Measurements from ENCODE around the gene CAPZB.

The CAPZB gene

DNA sequence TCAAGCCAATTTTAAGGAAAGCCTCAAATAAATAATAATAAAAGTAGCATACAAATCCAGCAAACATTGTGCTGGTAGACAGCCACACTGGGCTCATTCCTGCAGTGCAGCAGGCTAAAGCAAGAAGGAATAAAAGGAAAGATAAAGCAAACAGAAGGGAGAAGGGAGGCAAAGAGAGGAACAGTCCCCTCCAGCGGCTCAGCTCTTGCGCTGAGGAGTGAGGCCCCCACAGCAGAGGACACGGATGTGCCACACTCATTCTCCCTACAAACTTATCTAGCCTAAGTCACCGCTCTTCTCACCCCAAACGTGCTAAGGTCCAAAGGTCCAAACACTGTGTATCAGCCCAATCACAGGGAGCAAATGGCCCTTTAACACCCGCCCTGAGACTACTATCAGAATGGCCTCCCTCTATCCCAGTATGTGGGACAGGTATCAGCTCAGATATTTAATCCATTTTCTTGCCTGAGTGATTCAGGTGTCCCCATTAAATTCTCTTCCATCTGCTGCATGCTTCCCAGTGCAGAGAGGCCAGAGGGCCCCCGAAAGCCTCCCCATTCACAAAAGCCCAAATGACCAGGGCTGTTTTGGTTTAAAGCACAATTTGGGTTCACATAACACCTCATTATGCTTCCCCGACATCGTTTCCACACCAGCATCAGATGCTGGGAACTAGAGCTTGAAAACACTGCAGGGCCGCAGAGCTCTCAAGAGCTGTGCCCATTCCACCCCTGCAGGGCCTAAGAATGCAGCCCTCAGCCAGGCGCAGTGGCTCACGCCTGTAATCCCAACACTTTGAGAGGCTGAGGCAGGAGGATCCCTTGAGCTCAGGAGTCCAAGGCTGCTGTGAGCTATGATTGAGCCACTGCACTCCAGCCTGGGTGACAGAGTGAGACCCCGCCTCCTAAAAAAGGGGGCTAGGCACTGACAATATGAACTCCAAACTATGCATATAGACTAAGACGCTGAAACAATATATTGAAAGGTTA is 17.8 kb downstream of the CAPZB start:
- no peak for DNase-seq

DNA sequence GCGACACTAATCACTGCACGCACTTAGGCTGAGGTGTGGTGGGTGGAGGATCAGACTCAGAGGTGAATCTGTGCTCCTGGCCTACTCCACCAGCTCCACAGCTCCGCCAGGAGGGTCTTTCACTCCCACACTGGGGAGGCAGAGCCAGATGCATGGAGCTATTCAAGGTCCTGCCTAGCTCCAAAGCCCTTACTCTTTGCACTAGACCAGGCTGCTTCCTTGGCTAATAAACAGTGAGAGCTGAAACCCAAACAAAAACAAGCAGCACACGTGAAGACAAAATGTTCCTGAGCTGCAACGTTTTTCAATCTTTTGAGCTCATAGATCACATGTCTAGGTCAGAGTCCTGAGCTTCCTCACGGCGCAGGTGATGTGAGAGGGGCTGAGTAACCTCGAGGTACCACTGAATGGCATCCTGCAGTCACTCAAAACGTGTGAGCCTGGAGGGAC is 19.2 kb downstream of the CAPZB start:
- no peak for DNase-seq

DNA sequence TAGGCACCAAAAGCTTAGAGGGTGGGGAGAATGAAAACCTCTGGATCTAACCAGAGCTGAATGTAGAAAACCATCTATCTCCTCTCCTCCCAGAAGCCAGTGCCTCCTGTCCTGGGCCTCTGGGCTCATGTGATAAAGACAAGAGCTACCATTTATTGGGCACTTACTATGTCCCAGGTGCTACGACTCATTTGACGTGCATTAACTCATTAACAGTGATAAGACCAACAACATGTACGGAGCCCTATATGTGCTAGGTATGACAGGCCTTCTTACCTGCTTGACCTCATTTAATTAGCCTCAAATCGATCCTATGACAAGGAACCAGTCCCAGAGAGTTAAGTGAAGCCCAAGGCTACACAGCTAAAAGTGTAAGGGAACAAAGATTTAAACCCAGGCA is 19.7 kb downstream of the CAPZB start:
- DNase-seq: no peak

DNA sequence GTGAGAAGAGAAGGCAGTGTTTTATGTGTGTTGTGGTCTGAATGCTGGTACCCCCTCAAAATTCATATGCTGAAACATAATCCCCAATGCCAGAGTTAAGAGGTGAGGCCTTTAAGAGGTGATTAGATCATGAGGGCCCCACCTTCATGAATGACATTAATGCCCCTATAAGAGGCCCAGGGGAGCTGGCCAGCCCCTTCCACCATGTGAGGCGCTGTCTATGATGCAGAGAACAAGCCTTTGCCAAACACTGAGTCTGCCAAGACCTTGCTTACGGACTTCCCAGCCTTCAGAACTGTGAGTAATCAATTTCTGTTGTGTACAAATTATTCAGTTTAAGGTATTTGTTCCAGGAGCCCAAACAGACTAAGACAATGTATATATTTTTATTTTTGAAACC is 20.2 kb downstream of the CAPZB start:
- DNase-seq: no peak

DNA sequence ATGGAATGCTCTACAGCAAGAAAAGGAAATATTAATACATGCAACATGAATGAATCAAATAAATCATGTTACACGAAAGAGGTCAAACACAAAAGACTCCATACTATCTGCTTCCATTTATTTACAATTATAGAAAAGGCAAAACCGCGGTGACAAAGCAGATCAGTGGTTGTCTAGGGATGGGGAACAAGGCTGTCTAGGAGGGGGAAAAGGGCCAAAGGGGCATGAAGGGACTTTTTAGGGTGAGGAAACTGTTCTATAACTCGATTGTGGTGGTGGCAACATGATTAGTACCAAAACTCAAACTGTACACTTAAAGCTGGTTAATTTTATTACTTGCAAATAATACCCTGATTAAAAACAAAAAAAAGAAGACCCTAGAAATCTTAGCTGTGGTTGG is 20.6 kb downstream of the CAPZB start:
- DNase-seq: no peak

DNA sequence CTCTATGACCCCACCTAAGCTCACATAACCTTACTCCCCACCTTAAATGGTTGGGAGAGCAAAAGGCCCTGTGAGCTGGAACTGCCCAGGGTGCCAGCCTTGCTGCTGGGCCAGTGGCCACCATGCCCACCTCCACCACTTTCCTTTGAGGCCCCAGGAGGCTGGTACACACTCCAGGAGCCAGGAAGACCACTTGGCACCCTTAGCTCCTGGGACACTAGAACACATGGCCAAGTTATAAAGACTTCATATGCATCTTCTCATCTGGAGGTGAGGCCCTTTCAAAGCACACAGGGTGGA is 21.9 kb downstream of the CAPZB start:
- DNase-seq: no peak

DNA sequence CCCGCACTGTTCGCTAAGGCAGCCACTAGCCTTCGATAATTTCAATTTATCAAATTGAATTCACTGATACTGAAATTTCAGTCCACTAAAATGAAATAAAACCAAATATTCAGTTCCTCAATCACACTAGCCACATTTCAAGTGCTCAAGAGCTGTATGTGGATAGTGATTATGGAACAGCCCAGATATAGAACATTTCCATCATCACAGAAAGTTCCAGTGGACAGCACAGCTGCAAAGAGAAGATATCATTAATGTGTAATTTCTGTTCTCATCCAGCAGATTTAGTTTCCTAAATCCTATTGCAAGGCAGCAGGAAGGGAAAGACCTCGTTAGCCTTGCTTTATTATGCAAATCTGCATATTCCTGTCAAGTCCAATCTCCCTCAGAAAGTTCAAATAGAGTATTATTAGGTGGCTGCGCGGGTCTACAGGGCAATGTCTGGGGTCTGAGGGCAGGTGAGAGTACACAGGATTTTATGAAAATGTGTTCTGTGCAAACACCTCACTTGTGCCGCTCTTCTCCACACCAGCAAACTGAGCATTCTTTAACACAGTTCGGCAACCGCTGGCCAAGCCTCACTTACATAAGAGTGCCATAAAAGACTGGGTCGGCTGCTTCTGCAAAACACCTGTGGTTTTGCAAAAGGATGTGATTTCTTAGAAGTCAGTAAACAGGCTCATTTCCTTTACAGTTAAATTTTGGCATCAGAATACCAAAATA is 22.4 kb downstream of the CAPZB start:
- DNase-seq: peak; percentile 52

DNA sequence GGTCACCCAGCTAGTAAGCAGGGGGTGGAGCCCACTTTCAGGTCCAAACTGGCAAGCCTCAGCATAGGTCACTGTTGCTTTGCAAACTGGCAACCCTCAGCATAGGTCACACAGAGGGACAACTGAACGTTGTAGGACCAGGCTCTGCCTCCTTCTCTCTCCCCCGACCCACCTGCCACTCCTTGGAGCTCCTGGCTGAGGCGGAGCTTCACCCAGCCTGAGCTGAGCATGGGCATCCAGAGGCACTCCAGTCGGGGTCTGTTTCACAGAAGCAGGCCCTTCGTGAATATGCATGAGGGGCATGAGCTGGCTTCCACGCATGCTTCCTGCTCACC is 24.2 kb downstream of the CAPZB start:
- DNase-seq: no peak

DNA sequence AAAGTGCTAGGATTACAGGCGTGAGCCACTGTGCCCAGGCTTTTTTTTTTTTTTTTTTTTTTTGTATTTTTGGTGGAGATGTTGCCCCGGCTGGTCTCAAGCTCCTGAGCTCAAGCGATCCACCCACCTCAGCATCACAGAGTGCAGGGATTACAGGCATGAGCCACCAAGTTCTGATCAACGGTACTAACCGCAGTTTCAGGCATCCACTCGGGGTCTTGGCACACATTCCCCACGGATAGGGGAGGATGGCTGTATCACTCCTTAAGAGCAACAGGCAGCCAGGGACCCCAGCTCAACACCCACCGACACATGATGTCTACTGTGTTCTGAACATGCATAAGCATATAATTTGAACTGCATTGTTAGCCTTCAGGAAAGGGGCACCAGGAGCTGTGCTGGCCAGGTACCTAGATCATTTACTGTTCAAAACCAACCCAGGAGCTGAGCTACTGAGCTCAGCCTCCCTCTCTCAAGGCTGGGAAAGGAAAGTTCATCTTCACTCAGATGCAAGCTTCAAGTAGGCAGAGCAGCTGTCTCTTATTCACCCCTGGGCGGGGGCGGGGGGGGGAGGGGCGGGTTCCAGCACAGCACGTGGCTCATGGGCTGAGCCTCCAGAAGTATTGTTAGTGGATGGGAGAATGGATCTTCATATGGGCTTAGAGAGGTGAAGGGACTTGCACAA is 24.7 kb downstream of the CAPZB start:
- DNase-seq: no peak

DNA sequence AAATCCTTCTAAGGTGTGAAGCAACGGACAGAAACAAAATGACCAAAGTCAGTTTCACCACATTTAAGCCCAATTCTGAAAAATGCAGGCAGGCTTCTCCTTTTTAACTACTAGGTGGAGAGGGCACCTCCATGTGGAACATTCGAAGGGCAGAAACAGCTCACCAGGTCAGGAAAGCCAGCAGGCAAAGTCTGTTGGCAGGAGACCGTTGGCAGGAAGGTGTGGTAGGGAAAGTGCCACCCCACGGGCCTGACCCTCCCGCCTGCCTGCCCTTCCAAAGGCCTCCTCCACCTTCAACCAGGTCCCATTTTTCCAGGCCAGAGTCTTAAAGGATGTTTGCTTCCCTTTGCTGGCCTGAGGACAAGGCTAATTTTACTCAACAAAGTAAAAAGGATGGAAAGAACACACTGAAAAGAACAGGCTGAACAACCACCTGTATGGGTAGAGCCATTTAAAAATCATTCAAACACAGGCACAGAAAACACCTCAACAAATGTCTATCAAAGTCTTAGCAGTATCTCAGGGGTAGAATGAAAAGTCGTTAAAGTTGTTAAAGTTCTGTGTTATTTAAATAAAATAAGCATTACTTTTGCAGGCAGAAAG is 26.4 kb downstream of the CAPZB start:
- no peak for DNase-seq

DNA sequence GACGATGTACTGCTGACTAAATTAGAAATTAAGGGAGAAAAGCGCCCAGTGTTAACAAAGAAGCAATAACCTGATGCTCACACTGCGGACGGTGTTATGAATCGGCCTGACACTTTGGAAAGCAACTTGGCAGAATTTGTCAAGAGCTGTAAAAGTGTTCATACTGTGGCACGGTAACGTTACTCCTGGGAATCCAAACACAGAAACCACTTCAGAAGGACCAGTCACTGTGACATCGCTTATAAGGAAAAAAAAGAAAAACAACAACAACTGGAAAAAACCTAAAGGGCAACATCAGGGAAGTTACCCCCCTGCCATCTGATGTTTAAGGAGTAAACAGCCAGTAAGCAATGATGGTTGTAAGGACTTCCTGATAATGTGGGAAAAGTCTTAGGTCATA is 27.7 kb downstream of the CAPZB start:
- DNase-seq: no peak

DNA sequence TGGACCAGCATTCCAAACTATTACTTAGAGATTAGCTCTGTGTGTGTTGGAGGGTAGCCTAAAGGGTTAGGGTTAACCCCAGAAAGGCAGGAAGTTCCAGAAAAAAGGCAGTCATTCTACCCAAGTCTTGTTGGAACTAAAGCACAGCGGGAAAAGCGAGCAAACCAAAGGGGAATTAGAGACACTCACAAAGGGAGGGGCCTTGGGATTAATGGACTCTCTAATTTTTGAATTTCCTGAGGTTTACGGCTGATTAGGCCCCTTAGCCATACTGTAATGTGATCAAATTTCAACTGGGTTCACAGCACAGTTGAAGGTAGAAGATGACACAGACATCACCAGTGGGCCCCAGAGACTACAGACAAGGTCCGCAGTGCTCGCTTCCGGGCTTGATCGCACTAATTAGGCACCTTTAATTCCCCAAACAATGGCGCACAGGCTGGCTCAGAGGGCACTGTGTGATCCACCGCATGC is 28.3 kb downstream of the CAPZB start:
- DNase-seq: no peak

DNA sequence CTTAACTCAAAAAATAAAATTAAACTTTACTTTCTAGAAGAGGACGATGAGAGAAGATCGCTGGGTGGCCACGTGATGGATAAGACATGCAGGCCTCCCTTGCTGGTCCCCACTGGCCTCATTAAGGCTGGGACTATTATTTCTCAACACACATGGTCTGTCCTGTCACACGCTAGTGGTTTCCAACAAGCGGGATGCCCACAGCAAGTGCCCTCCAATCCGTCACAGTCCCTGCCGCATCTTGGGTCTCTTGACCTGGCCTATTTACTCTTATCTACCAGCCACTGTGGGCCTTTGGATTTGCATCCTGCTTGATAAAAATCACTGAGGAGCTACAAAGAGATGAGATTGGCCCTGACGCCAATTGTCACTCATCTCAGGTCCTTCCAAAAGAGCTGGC is 30.0 kb downstream of the CAPZB start:
- DNase-seq: no peak

DNA sequence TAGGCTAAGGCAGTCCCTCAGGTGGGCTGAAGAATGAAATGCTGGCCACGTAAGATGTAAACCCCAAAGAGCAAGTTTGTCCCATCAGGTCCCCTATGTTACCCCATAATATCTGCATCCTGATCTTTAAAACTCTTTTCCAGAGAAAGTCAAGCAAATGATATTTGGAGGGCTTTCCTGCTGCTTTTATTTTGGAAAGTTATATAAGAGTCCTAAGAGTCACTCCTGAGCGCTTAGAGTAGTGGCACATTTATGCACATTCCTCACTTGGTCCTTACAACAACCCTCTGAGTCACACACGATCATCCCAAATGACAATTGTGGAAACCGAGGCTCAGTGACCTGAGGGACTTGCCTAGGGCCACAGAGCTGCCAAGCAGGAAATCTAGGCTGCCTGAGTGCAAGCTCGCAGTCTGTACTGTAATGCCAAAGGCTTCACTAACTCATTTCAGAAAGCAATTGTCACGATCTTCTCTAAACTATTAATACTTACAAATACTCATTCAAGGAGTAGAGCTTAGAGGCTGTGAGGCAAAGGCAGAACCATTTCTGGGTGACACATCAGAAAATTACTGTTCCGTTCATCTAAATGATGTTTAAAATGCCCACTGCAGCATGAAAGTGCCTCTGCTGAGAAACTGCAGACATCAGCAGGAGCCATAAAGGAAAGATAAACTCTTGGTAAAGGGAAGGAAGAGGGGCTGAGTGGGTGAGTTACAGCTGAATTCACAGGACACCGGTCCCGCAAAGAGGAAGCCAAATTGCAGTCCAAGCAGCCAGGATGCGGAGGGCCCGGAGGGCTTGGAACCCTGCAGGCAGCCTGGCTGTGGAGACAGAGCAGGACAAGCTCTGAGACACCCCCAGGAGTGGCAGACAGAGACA is 30.8 kb downstream of the CAPZB start:
- no peak for DNase-seq

DNA sequence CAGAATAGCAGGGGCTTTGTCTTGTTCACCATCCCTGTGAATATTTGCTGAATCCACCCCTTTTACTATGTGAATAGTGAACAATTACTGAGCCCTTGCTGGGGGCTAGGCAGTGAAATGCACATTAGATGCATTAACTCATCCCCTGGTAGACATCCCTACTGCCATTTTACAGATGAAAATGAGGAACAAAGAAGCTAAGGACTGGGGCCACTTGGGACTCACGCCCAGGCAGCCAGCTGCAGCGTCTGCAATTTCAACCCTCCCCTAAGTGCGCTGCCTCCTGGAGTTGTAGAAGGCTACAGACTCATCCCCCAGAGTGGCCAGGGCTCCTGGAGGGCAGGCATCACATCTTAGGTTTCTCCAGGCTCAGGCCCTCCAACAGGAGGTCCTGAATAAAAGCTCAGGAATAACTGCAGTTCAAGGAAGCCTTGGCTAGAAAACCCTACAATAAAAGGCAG is 31.6 kb downstream of the CAPZB start:
- DNase-seq: no peak

DNA sequence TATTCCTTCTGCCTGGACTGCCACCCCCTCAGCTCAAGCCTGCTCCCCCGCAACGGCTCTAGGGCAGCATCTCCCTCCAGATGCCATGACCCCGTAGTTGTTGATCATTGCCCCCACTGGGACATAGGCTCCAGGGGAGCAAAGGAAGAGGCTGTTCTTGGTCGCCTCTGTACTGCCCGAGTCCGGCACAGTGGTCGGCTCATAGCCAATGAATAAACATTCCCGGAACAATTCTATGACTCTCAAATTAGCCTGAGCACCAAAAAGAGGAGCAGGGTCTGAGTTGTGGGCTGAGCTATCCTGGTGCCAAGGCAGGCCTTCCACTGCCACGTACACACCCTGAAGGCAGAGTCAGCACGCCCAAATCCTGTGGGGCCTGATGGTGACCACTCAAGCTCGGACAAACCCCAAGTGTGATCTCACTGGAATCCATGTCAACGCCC is 33.1 kb downstream of the CAPZB start:
- no peak for DNase-seq

DNA sequence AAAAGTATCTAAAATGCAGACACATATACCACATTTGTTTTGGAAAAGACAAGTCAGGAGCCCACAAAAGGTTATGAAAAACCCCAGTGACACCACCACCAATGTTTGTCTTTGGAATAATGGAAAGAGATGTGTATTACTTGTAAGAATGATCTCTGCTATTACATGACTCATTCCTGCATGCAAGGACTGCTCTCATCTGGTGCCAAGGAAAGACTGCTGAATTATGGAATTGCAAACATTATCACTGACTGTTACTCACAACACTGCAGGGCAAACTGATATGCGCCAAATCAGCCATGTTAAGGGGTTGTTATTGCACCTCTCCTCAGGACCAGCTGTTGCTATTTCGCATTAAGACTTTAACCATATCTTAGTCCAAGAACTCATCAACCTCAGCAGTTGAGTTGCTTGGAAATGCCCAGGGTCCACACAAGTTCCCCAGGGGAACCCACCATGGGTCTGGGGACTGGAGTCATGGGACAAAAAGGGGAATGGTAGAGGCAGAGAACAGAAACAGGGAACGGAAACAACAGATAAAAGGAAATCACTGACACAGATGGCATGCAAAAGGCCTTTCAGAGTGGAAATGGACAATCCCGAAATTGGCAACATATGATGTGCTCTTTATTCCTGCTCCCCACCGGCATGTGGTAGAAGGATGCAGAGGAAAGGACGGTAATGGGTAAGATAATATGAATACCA is 34.4 kb downstream of the CAPZB start:
- DNase-seq: no peak

DNA sequence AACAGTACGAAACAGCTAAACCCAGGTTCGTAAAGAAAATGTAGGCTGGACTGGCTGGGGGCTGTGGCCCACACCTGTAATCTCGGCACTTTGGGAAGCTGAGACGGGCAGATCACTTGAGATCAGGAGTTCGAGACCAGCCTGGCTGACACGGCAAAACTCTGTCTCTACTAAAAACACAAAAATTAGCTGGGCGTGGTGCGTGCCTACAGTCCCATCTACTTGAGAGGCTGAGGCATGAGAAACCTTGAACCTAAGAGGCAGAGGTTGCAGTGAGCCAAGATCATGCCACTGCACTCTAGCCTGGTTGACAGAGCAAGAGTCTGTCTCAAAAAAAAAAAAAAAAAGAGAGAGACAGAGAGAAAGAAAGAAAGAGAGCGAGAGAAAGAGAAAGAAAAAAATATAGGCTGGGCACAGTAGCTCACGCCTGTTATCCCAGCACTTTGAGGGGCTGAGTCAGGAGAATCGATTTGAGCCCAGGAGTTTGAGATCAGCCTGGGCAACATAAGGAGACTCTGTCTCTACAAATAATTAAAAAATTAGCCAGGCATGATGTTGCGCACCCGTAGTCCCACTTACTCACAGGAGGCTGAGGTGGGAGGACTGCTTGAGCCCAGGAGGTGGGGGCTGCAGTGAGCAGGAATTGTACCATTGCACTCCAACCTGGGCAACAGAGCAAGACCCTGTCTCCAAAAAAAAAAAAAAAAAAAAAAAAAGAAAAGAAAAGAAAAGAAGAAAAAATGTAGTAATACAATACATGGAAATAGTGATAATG is 35.7 kb downstream of the CAPZB start:
- no peak for DNase-seq

DNA sequence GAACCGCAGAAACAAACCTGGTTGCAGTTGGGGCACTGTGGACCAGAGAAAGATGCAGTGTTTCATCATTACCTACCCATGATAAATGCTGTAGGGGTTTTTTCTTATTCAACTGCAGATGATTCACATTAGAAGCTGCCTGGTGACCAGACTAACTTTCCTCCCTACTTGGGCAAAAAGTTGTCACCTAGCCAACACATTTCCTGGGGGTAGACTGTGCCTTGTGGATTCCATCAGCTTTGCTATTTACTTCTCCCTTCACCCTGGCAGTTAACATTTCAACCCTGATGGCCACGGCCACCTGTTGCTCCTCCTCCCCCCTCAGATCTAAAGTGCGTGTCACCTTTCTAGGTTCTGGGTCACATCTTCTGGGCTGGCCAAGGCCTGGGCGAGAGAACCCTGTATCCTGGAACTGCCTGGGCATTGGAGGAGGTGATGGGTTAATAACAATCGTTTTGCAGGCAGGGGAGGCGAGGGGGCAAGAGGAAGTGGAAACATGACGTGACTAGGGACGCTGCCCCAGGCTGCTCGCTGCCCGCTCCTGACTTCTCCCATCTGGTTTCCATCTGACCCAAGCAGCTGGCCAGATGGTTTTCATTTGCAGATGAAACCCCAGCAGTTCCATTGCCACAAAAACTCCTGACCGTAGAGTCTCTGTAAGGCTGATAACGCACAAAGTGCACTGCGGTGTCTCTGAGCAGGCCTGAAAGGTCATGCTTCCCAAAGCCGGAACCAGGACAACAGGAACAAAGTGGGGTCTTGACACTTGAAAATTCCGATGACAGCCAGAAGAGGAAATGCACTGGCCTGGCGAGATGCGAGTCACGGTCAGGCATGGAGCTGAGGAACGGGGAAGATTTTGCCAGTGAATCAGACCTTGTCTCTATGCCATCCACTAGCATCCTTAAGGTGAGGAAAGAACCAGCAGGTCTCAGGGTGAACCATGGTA is 36.6 kb downstream of the CAPZB start:
- DNase-seq: peak; percentile 43

Data from activated naive CD4-positive, alpha-beta T cell treated with Interleukin-2 at 50 U/mL for 16 hours (primary cell).